ENCODE data around the gene CPLX4. TPM values are rescaled to one million over a fixed set of nuclear protein-coding genes. Genes with fewer than 3 reads are reported as not detected.

CPLX4 gene
- total RNA-seq, 6 donors from 2014 or later, result not detected

DNA sequence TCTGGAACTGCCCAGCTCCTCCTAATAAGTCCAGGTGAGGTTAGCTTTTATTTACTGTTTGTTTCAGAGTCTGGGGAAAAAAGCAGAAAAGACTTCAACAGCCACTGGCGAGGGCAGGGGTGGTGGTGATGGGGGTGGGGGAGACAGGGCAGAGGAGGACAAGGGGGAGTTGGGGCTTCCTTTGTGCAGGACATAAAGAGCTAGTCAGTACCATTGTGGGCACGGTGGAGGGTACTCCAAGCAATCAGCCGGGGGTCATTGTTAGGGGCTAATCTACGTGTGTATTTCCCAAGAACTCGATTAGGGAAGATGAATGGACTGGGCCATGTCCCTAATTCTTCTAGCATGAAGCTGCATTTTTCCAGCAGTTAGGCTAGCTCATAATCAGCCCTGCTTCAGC, 42.4 kb downstream of the CPLX4 start:
- Histone ChIP-seq H3K27me3 (peaks cover 0 to 41% (median 33%) of the 10 kb centered on the region in 4 donors), H3K4me3 (no peak overlapping the region), H3K4me1 (peaks cover 18 to 25% (median 20%) of the 10 kb centered on the region in 4 donors), H3K9me3 (no peaks in the 10 kb centered on the region), H3K36me3 (no peaks in the 10 kb centered on the region), H3K27ac (no peak overlapping the region)
- WGBS, 2 donors, result 23 to 33% methylated on average over 5 of the region's 5 CpGs
- TF ChIP-seq POLR2A (IDR thresholded peaks at IDR 0.05), result no peak
- TF ChIP-seq, protein P1, sequence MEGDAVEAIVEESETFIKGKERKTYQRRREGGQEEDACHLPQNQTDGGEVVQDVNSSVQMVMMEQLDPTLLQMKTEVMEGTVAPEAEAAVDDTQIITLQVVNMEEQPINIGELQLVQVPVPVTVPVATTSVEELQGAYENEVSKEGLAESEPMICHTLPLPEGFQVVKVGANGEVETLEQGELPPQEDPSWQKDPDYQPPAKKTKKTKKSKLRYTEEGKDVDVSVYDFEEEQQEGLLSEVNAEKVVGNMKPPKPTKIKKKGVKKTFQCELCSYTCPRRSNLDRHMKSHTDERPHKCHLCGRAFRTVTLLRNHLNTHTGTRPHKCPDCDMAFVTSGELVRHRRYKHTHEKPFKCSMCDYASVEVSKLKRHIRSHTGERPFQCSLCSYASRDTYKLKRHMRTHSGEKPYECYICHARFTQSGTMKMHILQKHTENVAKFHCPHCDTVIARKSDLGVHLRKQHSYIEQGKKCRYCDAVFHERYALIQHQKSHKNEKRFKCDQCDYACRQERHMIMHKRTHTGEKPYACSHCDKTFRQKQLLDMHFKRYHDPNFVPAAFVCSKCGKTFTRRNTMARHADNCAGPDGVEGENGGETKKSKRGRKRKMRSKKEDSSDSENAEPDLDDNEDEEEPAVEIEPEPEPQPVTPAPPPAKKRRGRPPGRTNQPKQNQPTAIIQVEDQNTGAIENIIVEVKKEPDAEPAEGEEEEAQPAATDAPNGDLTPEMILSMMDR (IDR thresholded peaks at IDR 0.05), result no peak
- TF ChIP-seq EP300 (IDR thresholded peaks at IDR 0.05), result no peak
- TF ChIP-seq POLR2AphosphoS5 (IDR thresholded peaks at IDR 0.05), result no peak
- DNase-seq, result no peak
- ATAC-seq (ENCODE audit: low FRiP score in 2 of 2), result no peak

DNA sequence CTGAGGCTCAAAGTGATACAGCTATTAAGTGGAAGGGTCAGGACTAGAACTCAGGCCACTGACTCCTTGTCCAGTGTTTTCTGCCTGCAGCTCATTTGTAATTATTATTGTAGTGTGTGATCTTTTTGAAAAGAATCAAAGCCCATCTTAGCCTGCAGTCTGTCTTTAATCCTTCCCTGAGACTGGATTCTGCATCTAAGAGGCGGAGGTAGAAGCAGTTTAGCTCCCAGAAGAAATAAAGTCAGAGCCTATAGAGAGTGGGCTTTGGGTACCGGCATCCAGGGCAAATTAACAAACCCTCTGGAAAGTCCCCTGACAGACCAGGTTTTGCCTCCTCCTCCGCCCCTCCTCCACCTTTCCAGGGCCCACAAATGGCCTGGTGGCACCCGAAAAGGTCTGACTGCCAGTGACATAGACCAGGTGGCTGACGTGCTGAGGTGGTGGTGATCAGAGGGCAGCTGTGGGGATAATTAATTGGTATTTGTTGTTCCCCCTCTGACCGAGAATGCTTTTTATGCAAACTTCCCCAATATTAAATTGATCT, 43.0 kb downstream of the CPLX4 start:
- H3K27me3 ChIP-seq, result peaks cover 0 to 46% (median 38%) of the 10 kb centered on the region in 4 donors
- no peaks in the 10 kb centered on the region for H3K36me3 ChIP-seq
- TF ChIP-seq, protein P1 (IDR thresholded peaks at IDR 0.05), result no peak
- TF ChIP-seq EP300 (IDR thresholded peaks at IDR 0.05) (no peak), POLR2AphosphoS5 (IDR thresholded peaks at IDR 0.05) (no peak), POLR2A (IDR thresholded peaks at IDR 0.05) (no peak)
- no peaks in the 10 kb centered on the region for H3K9me3 ChIP-seq
- no peak overlapping the region for H3K27ac ChIP-seq
- 20 to 35% methylated on average over 6 of the region's 6 CpGs for WGBS, 2 donors
- no peak overlapping the region for H3K4me3 ChIP-seq
- H3K4me1 ChIP-seq, result peaks cover 18 to 25% (median 20%) of the 10 kb centered on the region in 4 donors
- DNase-seq (no peak), ATAC-seq (ENCODE audit: low FRiP score in 2 of 2) (no peak)

DNA sequence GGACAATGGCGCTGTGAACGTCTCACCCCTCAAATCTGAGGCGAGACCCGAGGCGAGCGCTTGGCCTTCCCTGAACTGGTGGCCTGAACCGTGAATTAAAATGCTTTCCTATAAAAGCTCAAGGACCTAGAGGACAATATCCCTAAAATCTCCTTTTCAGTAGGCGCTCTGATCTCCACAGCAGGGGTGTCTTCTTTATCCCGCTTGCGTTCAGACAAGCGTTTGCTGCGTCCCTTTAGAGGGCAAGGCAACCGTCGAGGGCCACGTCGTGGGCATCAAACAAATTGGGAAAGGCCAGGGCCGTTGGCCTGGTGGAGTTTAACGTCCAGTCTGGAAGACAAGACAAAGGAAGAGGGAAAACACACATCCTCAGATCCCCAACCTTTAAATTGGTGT, 43.9 kb downstream of the CPLX4 start:
- no peak for DNase-seq
- Histone ChIP-seq H3K27me3 (peaks cover 0 to 55% (median 43%) of the 10 kb centered on the region in 4 donors), H3K27ac (no peak overlapping the region), H3K36me3 (no peaks in the 10 kb centered on the region), H3K4me1 (peaks cover 18 to 25% (median 21%) of the 10 kb centered on the region in 4 donors), H3K4me3 (no peak overlapping the region), H3K9me3 (no peaks in the 10 kb centered on the region)
- WGBS, 2 donors, result 11 to 19% methylated on average over 18 of the region's 18 CpGs
- TF ChIP-seq POLR2AphosphoS5 (IDR thresholded peaks at IDR 0.05) (no peak), POLR2A (IDR thresholded peaks at IDR 0.05) (no peak), EP300 (IDR thresholded peaks at IDR 0.05) (no peak)
- TF ChIP-seq, protein P1 (IDR thresholded peaks at IDR 0.05), result no peak
- no peak for ATAC-seq (ENCODE audit: low FRiP score in 2 of 2)

DNA sequence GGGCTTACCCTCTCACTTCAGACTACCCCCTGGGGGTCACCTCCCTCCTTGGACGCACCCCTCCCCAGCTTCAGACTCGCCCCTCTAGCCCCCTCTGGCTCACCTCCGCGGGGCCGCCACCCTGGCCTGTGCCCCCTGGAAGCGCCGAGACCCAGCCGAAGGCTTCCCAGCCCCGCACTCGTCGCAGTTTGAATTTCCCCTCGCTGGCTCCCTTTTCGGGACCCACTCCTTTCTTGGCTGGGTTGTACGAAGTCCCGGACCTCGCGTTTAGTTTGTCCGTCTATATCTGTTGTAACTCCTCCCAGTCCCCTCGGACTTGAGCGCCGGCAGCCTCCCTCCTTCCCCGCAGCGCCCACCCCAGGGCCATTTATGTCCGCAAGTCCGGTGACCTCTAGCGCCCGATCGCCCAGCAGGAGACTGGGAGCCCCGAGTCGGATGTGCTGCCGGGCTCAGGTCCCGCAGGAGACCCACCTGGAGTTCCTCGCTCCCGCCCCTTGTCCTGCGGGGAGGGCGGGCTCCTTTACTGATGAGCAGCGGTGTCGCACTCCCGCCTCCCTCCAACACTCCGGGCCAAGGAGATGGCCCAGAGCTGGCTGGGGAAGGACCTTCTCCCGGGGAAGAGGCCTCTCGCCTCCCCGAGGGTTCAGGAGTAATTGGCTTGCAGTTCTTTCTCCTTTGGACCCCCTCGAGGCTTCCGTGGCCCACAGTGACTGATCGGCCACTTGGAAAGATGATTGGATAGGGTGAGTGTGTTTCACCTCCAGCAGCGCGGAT, 44.5 kb downstream of the CPLX4 start:
- Histone ChIP-seq H3K36me3 (no peaks in the 10 kb centered on the region), H3K9me3 (no peaks in the 10 kb centered on the region), H3K27me3 (peaks cover 0 to 60% (median 45%) of the 10 kb centered on the region in 4 donors), H3K4me3 (peak overlapping the region in 2 of 4 donors; percentile 31 to 41), H3K4me1 (peaks cover 22 to 31% (median 23%) of the 10 kb centered on the region in 4 donors), H3K27ac (no peak overlapping the region)
- DNase-seq (peak in 1 of 2 donors; percentile 73), ATAC-seq (ENCODE audit: low FRiP score in 2 of 2) (no peak)
- 7 to 9% methylated on average over 31 to 39 of the region's 48 CpGs for WGBS, 2 donors
- TF ChIP-seq POLR2A (IDR thresholded peaks at IDR 0.05), result no peak
- TF ChIP-seq, protein P1 (IDR thresholded peaks at IDR 0.05), result no peak
- no peak for TF ChIP-seq POLR2AphosphoS5 (IDR thresholded peaks at IDR 0.05)
- TF ChIP-seq EP300 (IDR thresholded peaks at IDR 0.05), result no peak
